MM.1S (cell line): Measurements from ENCODE around the gene C19orf38.

Experiments
- DNase-seq: peaks from one replicate; pipeline ENCODE4 v3.0.0-alpha.2; 2015
- H2AFZ ChIP-seq: fragments of 300-600 bp; sonication (generic); 2 replicates; pipeline ENCODE4 v1.6.0; 2016; ENCODE audit warnings: antibody characterized with exemption, low read length
- H3F3A ChIP-seq: fragments of 300-600 bp; sonication (generic); 2 replicates; pipeline ENCODE4 v1.6.1; 2016; ENCODE audit warnings: mild to moderate bottlenecking, antibody characterized with exemption, low read length, moderate library complexity, mixed read lengths; ENCODE audit not compliant: insufficient read depth
- H3K27ac ChIP-seq: fragments of 300-600 bp; sonication (generic); 2 replicates; pipeline ENCODE4 v1.5.1; 2016; ENCODE audit warnings: mild to moderate bottlenecking, low read length
- H3K27me3 ChIP-seq: fragments of 300-600 bp; sonication (generic); replicated peaks from 2 replicates; pipeline ENCODE4 v1.6.0; 2016; ENCODE audit warnings: low read length; ENCODE audit not compliant: insufficient read depth
- H3K36me3 ChIP-seq: fragments of 300-600 bp; sonication (generic); replicated peaks from 2 replicates; pipeline ENCODE4 v1.6.1; 2016; ENCODE audit warnings: mild to moderate bottlenecking, low read length, mixed read lengths; ENCODE audit not compliant: insufficient read depth
- H3K4me1 ChIP-seq: fragments of 300-600 bp; sonication (generic); 2 replicates; pipeline ENCODE4 v1.6.1; 2016; ENCODE audit warnings: low read length, mixed read lengths
- H3K4me2 ChIP-seq: fragments of 300-600 bp; sonication (generic); 2 replicates; pipeline ENCODE4 v1.6.0; 2016; ENCODE audit warnings: low read depth, low read length
- H3K4me3 ChIP-seq: fragments of 300-600 bp; sonication (generic); 2 replicates; pipeline ENCODE4 v1.5.1; 2016; ENCODE audit warnings: low read length, mixed read lengths
- H3K79me2 ChIP-seq: fragments of 300-600 bp; sonication (generic); 2 replicates; pipeline ENCODE4 v1.6.1; 2016; ENCODE audit warnings: mixed run types, low read length, mixed read lengths
- H3K9ac ChIP-seq: fragments of 300-600 bp; sonication (generic); 2 replicates; pipeline ENCODE4 v1.6.1; 2016; ENCODE audit warnings: low read length, mixed read lengths
- H3K9me2 ChIP-seq: fragments of 300-600 bp; sonication (generic); replicated peaks from 2 replicates; pipeline ENCODE4 v1.6.1; 2016; ENCODE audit warnings: mild to moderate bottlenecking, low read length, mixed read lengths; ENCODE audit not compliant: insufficient read depth
- H3K9me3 ChIP-seq: fragments of 300-600 bp; sonication (generic); replicated peaks from 2 replicates; pipeline ENCODE4 v1.6.1; 2016; ENCODE audit warnings: mild to moderate bottlenecking, low read length, mixed read lengths; ENCODE audit not compliant: insufficient read depth
- H4K20me1 ChIP-seq: fragments of 300-600 bp; sonication (generic); 2 replicates; pipeline ENCODE4 v1.6.1; 2016; ENCODE audit warnings: mild to moderate bottlenecking, low read length, moderate library complexity, mixed read lengths; ENCODE audit not compliant: insufficient read depth
- CTCF ChIP-seq: fragments of 300-600 bp; sonication (generic); IDR thresholded peaks from 2 replicates; pipeline ENCODE4 v1.5.1; 2016; ENCODE audit warnings: antibody characterized with exemption, low read length, mixed read lengths
- EZH2 ChIP-seq: fragments of 300-600 bp; sonication (generic); optimal IDR thresholded peaks from 2 replicates; pipeline ENCODE3; 2017; ENCODE audit warnings: low read depth, mild to moderate bottlenecking, antibody characterized with exemption, low read length, mixed read lengths
- EZH2phosphoT487 ChIP-seq: fragments of 300-600 bp; sonication (generic); IDR thresholded peaks from 2 replicates; pipeline ENCODE4 v1.6.1; 2018; ENCODE audit warnings: antibody characterized with exemption, low read length

C19orf38 gene

DNA sequence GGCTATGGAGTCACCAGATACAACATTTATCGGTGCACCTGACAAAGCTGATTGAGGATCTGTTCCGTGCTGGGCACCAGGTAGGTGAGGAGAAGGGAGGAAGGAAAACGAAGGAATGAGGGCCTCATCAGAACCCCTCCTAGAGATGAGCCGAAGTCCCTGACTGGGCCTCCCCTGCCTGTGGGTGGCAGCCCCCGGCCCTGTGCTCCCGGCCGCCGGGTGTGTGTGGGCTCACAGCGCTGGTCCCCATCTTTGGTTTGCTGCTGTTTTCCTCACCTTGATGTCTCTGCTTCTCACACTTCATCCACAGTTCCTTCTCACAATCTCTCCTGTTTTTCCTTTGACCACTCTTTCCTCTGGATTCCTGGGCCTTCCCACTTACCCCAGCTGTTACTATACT, 45.0 kb upstream of the C19orf38 start:
- Histone ChIP-seq H3K9me3 (no peaks in the 10 kb centered on the region), H3K27me3 (no peaks in the 10 kb centered on the region), H4K20me1 (no peaks in the 10 kb centered on the region), H3K27ac (no peak overlapping the region), H3K79me2 (no peaks in the 10 kb centered on the region), H3K4me2 (no peak overlapping the region), H2AFZ (no peak overlapping the region), H3K9ac (no peak overlapping the region), H3K36me3 (no peaks in the 10 kb centered on the region), H3K4me3 (no peak overlapping the region), H3F3A (no peaks in the 10 kb centered on the region), H3K9me2 (no peaks in the 10 kb centered on the region), H3K4me1 (no peaks in the 10 kb centered on the region)
- DNase-seq, result no peak
- TF ChIP-seq EZH2phosphoT487 (no peak), EZH2 (no peak), CTCF (no peak)

DNA sequence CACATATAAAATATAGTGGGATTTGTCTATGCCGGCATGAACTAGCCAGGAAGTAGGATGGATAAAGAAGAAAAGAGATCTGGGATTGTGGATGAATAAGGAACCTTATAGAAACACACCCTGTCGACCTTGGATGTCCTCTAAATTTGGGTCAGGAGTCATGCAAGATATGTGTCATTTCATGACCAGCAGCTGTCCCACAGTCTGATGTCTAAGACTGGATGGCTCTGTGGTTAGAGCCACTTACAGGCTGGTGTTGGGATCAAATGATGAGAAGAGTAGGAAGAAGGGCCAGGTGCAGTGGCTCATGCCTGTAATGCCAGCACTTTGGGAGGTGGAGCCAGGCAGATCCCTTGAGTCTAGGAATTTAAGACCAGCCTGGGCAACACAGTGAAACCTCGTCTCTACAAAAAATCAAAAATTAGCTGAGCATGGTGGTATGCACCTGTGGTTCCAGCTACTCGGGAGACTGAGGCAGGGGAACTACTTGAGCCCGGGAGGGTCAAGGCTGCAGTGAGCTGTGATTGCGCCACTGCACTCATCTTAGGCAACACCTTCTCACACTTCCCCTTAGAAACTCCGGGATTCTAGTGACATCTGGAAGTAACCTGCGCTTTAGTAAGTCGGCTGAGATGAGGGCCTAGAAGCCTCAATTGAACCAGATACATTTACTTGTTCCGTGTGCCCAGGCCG, 43.0 kb upstream of the C19orf38 start:
- no peaks in the 10 kb centered on the region for H3K36me3 ChIP-seq
- no peak for TF ChIP-seq EZH2phosphoT487
- TF ChIP-seq EZH2, result no peak
- no peak for TF ChIP-seq CTCF
- no peaks in the 10 kb centered on the region for H3K79me2 ChIP-seq
- DNase-seq, result no peak
- no peaks in the 10 kb centered on the region for H3K9me3 ChIP-seq
- H3K27me3 ChIP-seq, result no peaks in the 10 kb centered on the region
- H3K4me3 ChIP-seq, result no peak overlapping the region
- H2AFZ ChIP-seq, result no peak overlapping the region
- no peaks in the 10 kb centered on the region for H3K4me1 ChIP-seq
- no peaks in the 10 kb centered on the region for H3F3A ChIP-seq
- H3K9me2 ChIP-seq, result no peaks in the 10 kb centered on the region
- no peak overlapping the region for H3K9ac ChIP-seq
- no peaks in the 10 kb centered on the region for H4K20me1 ChIP-seq
- H3K27ac ChIP-seq, result no peak overlapping the region
- no peak overlapping the region for H3K4me2 ChIP-seq

GRCh38 chr19:10805758-10806247, 42.4 kb upstream of the C19orf38 start:
- no peak for DNase-seq
- Histone ChIP-seq H4K20me1 (no peaks in the 10 kb centered on the region), H3K9me3 (no peaks in the 10 kb centered on the region), H3K9me2 (no peaks in the 10 kb centered on the region), H3K4me2 (no peak overlapping the region), H3F3A (no peaks in the 10 kb centered on the region), H3K9ac (no peak overlapping the region), H3K36me3 (no peaks in the 10 kb centered on the region), H2AFZ (no peak overlapping the region), H3K4me1 (no peaks in the 10 kb centered on the region), H3K4me3 (no peak overlapping the region), H3K27ac (no peak overlapping the region), H3K79me2 (no peaks in the 10 kb centered on the region), H3K27me3 (no peaks in the 10 kb centered on the region)
- TF ChIP-seq EZH2, result no peak
- no peak for TF ChIP-seq CTCF
- no peak for TF ChIP-seq EZH2phosphoT487
